Loucy (cell line): ENCODE results near the gene ZNF280A.

Experiments
- H2AFZ ChIP-seq: fragments of 200-600 bp; sonication (generic); 2 replicates; pipeline ENCODE4 v1.6.0; 2016; ENCODE audit warnings: antibody characterized with exemption, mild to moderate bottlenecking, low read length, moderate library complexity
- H3F3A ChIP-seq: fragments of 200-600 bp; 2 replicates; pipeline ENCODE4 v1.6.0; 2016; ENCODE audit warnings: antibody characterized with exemption, low read depth, mild to moderate bottlenecking
- H3K27me3 ChIP-seq: fragments of 200-600 bp; sonication (generic); 2 replicates; pipeline ENCODE4 v1.6.1; 2014; ENCODE audit warnings: low read length, mild to moderate bottlenecking; ENCODE audit not compliant: insufficient read depth, poor library complexity, severe bottlenecking
- H3K36me3 ChIP-seq: fragments of 200-600 bp; sonication (generic); 2 replicates; pipeline ENCODE4 v1.6.1; 2016; ENCODE audit warnings: low read length; ENCODE audit not compliant: insufficient read depth
- H3K4me1 ChIP-seq: fragments of 200-600 bp; sonication (generic); 2 replicates; pipeline ENCODE4 v1.5.1; 2014; ENCODE audit warnings: low read length, mild to moderate bottlenecking; ENCODE audit not compliant: insufficient read depth, poor library complexity, severe bottlenecking
- H3K4me2 ChIP-seq: fragments of 200-600 bp; sonication (generic); 2 replicates; pipeline ENCODE4 v1.6.0; 2014; ENCODE audit warnings: antibody characterized with exemption, low read length, low read depth, mild to moderate bottlenecking; ENCODE audit not compliant: poor library complexity, severe bottlenecking
- H3K4me3 ChIP-seq: fragments of 200-600 bp; sonication (generic); 2 replicates; pipeline ENCODE4 v1.5.1; 2014; ENCODE audit warnings: low read length, mild to moderate bottlenecking, mixed read lengths; ENCODE audit not compliant: poor library complexity, severe bottlenecking
- H3K79me2 ChIP-seq: fragments of 200-600 bp; sonication (generic); 2 replicates; pipeline ENCODE4 v1.6.1; 2014; ENCODE audit warnings: low read length; ENCODE audit not compliant: insufficient read depth
- H3K9ac ChIP-seq: fragments of 200-600 bp; sonication (generic); 2 replicates; pipeline ENCODE4 v1.6.0; 2014; ENCODE audit warnings: mild to moderate bottlenecking, low read depth, low read length, moderate library complexity; ENCODE audit not compliant: poor library complexity, severe bottlenecking
- H3K9me2 ChIP-seq: fragments of 200-600 bp; sonication (generic); replicated peaks from 2 replicates; pipeline ENCODE4 v1.6.1; 2016; ENCODE audit warnings: low read depth, low read length, mixed read lengths
- H3K9me3 ChIP-seq: fragments of 200-600 bp; sonication (generic); 2 replicates; pipeline ENCODE4 v1.6.1; 2014; ENCODE audit warnings: mild to moderate bottlenecking, antibody characterized with exemption, low read length, low read depth; ENCODE audit not compliant: insufficient read depth
- H4K20me1 ChIP-seq: fragments of 200-600 bp; sonication (generic); 2 replicates; pipeline ENCODE4 v1.6.0; 2014; ENCODE audit warnings: antibody characterized with exemption, low read length, mild to moderate bottlenecking; ENCODE audit not compliant: insufficient read depth, poor library complexity, severe bottlenecking
- CTCF ChIP-seq: fragments of 200-600 bp; sonication (generic); conservative IDR thresholded peaks from 2 replicates; pipeline ENCODE4 v1.5.1; 2014; ENCODE audit warnings: mild to moderate bottlenecking, antibody characterized with exemption, low read length
- EZH2phosphoT487 ChIP-seq: fragments of 200-600 bp; IDR thresholded peaks from 2 replicates; pipeline ENCODE4 v1.6.1; 2018; ENCODE audit warnings: antibody characterized with exemption, mild to moderate bottlenecking, moderate library complexity, borderline replicate concordance

The ZNF280A gene

GRCh38 chr22:22545084-22545483 is 25.0 kb upstream of the ZNF280A start:
- no peaks in the 10 kb centered on the region for H3K9me2 ChIP-seq
- H3K9ac ChIP-seq, result no peak overlapping the region
- H3F3A ChIP-seq, result no peaks in the 10 kb centered on the region
- TF ChIP-seq CTCF, result no peak
- TF ChIP-seq EZH2phosphoT487, result no peak
- no peak overlapping the region for H3K4me2 ChIP-seq
- H4K20me1 ChIP-seq, result no peaks in the 10 kb centered on the region
- H3K4me3 ChIP-seq, result no peak overlapping the region
- H2AFZ ChIP-seq, result no peak overlapping the region
- H3K9me3 ChIP-seq, result no peaks in the 10 kb centered on the region
- no peaks in the 10 kb centered on the region for H3K4me1 ChIP-seq
- no peaks in the 10 kb centered on the region for H3K36me3 ChIP-seq
- H3K27me3 ChIP-seq, result no peaks in the 10 kb centered on the region
- H3K79me2 ChIP-seq, result no peaks in the 10 kb centered on the region

- H3K36me3 ChIP-seq, result no peaks in the 10 kb centered on the region
- no peaks in the 10 kb centered on the region for H4K20me1 ChIP-seq
- no peak overlapping the region for H3K9ac ChIP-seq
- no peak for TF ChIP-seq CTCF
- TF ChIP-seq EZH2phosphoT487, result no peak
- H3K4me3 ChIP-seq, result no peak overlapping the region
- H3K9me3 ChIP-seq, result no peaks in the 10 kb centered on the region
- no peaks in the 10 kb centered on the region for H3K27me3 ChIP-seq
- no peaks in the 10 kb centered on the region for H3K79me2 ChIP-seq
- no peak overlapping the region for H3K4me2 ChIP-seq
- no peak overlapping the region for H2AFZ ChIP-seq
- no peaks in the 10 kb centered on the region for H3F3A ChIP-seq
- H3K9me2 ChIP-seq, result no peaks in the 10 kb centered on the region
- H3K4me1 ChIP-seq, result no peaks in the 10 kb centered on the region
Observed at GRCh38 chr22:22538226-22538989, 18.3 kb upstream of the ZNF280A start.

- Histone ChIP-seq H3K4me1 (no peaks in the 10 kb centered on the region), H3K4me2 (no peak overlapping the region), H3F3A (no peaks in the 10 kb centered on the region), H3K79me2 (no peaks in the 10 kb centered on the region), H3K27me3 (no peaks in the 10 kb centered on the region), H2AFZ (no peak overlapping the region), H3K36me3 (no peaks in the 10 kb centered on the region), H4K20me1 (no peaks in the 10 kb centered on the region), H3K9me3 (no peaks in the 10 kb centered on the region), H3K4me3 (no peak overlapping the region), H3K9ac (no peak overlapping the region), H3K9me2 (no peaks in the 10 kb centered on the region)
- TF ChIP-seq CTCF (no peak), EZH2phosphoT487 (no peak)
Observed at GRCh38 chr22:22536916-22537315, 16.8 kb upstream of the ZNF280A start.
